HG03439 (cell line): ENCODE data around the gene COLQ.
"Not testable (repeated sequence)": the region's sequence is repeated elsewhere in the genome, so short reads cannot be mapped to it uniquely, and the experiment has no call there.

Experiments used
- ATAC-seq: cut with Tn5 transposase; IDR thresholded peaks from one replicate; pipeline ENCODE4 v1.9.1; 2021; ENCODE audit warnings: mild to moderate bottlenecking, moderate library complexity; ENCODE audit not compliant: unreplicated experiment

Gene COLQ

DNA sequence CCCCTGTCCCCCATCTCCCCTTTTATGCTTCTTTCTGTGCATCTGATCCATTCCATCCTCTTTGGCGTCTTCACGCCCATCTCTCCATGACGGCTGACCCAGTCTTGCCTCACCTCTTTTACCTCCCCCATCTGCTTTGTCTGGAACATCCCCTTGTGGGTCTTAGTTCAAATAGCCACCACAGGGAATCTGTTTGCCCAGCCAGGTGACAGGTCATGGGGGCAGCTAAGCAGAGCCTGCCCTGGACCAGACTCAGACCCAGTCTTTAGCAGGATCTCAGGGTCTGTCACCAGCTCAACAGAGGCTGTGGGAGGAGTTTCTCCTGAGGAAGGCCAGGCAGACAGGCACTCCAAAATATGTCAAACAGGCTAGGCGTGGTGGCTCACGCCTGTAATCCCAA, 28.1 kb downstream of the COLQ start:
- no peak for ATAC-seq

DNA sequence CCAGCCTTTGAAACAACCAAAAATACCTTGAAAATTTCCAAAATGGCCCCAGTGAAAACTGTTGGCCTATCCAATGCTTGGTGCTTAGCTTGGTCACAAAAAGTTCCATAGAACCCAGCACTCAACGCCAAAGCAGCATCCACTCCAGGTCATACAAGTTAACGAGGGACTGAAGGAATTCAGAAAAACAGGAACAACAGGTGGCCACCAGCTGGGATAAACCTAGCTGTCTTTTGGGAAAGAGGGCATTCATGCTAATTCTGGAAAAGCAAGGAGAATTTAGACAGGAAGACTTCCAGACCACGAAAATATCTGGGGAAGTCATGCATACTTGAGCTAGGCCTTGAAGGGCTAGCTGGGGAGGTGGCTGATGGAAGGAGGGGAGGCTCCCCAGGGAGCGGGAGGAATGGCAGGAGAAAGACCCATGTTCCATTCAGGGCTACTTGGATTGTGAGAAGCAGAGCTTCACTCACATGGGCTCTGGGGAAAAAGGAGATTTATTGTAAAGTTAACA, 28.6 kb downstream of the COLQ start:
- ATAC-seq, result no peak

DNA sequence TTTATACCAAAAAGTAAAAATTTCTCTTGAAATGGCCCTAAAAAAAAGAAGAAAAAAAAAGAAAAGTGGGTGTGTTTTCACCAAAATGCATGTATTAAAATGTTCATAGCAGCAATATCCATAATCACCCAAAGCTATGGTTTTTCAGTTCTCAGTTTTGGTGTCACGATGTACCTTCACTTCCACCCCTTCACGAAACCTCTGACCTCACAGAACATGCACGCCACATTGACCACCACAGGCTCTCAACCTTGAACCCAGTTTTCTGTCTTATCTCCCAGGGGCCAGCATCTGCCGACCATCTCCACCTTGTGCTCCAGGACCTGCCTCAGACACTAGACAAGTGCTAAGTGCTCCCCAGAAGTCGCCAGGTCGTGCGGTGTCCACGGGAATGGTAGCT, 30.4 kb downstream of the COLQ start:
- no peak for ATAC-seq

DNA sequence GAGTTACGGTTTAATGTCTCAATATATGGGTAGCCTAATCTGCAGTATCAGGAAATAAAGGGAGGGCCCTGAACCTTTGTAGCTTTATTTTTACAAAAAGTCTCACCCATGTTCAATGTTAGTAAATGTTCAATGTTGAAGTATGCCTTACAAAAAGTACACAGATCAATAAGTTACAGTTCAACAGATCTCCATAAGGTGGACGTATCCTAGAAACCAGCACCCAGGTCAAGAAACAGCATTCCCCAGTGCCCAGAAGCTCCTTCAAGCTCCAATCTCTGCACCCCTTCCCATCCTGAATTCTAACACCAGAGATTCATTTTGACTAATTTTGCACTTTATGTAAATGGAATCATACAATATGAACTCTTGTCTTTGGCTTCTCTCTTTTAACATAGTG, 31.3 kb downstream of the COLQ start:
- no peak for ATAC-seq

DNA sequence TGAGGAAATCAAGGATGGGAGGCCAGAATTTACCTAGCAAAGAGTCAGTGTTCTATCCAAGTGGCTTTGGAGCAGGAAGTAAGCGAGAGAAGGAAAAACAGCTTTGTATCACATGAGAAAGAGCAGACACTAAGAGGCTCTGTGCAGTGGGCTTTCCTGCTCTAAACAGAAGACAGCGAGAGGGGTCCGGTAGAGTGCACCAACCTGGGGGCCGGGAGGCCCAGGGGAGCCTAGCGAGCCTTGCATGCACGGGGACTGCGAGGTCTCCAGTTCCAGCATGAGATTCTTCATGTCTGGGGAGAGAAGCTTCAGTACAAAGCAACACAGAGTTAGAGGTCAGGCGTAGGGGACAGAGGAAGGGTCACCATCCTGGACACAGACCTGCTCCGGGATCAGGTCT, 33.5 kb downstream of the COLQ start:
- no peak for ATAC-seq

DNA sequence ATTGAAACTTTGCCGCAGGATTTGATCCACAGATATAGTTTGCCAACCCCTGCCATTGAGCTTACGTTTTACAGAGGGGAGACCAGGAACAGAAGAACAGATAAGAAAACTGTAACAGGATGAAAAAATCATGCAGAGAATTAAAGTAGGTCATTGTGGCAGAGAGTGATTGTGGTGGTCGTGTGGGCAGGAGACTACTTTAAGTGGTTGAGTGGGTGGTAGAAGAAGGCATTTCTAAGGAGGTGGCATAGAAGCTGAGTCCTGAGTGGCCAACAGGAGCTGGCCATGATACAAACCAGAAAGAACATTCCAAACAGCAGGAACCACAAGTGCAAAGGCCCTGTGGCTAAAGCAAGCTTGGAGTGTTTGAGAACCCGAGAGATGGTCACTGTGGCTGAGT, 34.5 kb downstream of the COLQ start:
- no peak for ATAC-seq

DNA sequence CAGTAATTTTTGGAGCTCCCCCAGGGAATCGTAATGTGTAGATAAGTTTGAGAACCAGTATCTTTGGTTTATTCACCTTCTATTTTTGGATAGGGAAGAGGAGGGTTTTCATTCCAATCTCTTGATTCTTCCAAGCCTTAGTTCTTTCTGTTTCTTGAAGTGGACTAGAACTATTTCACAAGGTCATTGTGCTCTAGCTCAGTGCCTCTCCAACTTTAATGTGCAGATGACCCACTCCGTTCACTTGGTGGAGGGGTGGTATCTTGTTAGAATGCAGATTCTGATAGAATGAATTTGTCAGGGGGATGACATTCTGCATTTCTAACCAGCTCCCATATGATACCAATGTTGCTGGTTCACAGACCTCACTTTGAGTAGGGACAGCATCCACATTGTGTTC, 35.5 kb downstream of the COLQ start:
- ATAC-seq, result no peak

DNA sequence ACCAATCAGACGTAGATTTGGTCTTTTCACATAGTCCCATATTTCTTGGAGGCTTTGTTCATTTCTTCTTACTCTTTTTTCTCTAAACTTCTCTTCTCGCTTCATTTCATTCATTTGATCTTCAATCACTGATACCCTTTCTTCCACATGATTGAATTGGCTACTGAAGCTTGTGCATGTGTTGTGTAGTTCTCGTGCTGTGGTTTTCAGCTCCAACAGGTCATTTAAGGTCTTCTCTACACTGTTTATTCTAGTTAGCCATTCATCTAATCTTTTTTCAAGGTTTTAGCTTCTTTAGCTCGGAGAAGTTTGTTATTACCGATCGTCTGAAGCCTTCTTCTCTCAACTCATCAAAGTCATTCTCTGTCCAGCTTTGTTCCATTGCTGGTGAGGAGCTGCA, 37.0 kb downstream of the COLQ start:
- not testable (repeated sequence) for ATAC-seq

DNA sequence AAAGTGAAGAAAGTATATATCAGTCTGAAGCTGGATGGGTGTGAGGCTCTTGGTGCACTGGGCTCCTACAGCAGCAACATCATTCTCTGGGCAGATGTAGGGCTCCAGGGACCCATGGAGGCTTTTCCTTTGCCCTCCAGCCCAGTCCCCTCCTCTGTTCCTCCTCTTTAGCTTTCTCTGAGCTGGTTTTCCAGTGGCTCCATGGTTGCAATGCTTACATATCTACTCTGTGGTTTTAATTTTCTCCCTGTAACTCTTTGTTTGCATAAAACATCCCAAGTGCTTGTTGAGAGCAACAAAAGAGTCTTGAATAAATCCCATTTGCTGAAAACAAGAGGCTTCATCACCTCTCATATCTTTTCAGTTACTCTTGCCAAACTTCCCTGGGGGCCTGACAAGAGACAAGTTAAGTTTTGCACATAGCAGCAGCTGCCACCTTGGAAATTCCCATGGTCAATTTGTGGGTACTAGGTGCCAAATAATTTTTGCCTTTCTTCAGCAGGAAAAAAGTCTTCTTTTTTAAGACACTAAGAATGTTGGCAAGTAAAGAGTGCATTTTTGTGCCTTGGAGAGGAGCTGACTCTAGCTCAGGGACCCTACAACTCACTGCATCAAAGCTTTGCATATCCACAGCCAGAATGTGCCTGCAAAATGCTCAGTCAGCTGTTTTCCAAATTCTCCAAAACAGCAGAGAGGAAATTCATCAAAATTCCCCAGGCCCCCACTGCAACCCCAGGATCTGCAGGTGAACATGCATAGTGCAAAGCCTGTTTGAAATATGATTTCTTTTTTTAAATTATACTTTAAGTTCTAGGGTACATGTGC, 41.9 kb downstream of the COLQ start:
- no peak for ATAC-seq

DNA sequence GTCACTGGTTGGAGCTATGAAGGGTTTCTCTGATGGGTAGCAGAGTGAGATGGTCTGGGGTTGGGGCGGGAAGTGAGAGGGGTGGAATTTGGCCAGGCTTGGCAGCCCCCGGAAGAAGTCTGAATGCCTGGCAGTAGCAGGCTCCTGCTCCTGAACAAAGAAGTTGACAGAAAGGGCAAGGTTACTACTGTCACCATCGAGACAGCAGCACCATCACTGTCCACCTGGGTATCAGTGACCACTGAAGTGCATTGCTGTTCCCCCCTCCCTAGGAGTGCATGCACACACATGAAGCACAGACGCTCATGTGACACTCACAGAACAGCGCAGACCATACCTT, 42.9 kb downstream of the COLQ start:
- no peak for ATAC-seq

DNA sequence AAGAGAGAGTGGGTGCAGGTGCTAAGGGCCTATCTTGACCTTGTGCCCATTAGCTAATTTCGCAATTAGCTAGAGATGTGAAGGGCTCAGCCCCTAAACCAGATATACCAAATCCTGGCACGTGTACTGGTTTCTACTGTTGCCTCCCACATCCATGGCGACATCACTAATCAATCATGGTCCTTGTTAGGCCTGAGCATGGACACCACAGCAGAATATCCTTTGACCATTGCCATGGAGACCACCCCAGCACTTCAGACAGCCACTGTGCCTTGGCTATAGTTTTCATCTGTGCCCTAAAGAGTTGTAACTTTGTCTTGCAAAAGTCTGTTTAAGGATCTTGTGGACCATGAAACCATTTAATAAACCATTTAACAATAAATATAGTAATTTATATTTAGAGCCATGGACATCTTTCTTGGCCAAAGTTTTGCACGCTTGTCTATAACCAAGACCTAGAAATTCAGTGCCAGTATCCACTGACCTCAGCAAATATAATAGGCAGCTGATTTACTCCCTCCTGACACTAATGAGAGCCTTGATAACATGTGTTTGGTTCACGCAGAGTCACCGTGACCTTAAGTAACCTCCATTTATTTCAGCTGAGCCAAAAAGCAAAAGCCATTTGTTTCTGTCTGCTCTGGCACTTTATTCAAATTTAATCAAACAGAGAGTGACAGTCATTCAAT, 43.4 kb downstream of the COLQ start:
- ATAC-seq, result no peak

DNA sequence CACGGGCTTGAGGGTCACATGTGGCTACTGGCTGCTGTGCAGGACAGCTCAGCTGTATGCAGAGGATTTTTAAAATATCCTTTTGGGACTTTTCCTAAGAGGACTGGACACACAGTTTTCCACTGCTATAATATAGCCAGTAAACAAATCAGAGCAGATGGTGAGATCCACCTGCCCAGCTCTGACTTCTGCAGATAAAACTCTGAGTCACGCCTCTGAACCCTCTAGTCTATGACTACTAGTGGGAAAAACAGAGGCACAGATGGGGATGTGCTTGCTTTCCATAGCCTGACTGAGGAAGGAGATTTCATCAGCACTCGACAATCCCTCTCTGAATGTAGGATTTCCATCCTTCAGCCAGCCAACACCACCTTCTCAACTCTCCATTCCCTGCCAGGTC, 45.1 kb downstream of the COLQ start:
- ATAC-seq, result no peak

DNA sequence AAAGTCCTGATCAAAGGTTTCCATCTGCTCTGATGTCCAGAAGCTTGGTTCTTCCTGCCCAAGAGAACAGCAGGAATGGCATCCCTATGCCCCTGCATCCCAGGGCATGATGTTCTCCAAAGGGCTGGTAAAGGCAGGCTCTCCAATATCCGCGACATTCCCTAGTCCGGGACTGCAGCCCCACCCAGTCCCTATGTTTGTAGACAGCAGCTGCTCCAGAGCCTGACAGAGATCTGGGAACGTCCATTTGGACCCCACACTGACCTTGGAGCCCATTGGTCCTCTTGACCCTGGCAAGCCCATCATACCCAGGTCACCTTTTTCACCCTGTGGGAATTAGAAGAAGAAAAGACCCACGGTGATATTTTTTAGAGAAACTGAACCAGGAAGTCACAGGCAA, 46.3 kb downstream of the COLQ start:
- ATAC-seq, result no peak

DNA sequence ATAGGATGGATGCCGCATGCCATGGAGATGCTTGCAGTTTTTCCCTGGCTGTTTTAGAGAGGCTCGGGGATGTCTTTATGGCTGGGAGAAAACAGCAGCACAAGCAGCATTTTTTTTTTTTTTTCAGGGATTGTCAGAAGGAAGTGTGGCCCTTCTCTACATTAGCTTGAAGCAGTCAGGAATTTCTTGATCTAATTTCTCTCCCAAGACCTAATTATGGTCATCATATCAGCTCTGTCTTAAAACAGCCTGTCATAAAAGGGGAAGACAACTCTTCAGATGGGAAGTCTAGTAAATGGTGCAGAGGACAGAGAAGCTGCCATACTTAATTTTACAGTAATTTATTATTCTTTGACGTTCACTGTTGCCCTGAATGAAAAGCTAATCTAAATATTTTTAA, 49.6 kb downstream of the COLQ start:
- no peak for ATAC-seq

DNA sequence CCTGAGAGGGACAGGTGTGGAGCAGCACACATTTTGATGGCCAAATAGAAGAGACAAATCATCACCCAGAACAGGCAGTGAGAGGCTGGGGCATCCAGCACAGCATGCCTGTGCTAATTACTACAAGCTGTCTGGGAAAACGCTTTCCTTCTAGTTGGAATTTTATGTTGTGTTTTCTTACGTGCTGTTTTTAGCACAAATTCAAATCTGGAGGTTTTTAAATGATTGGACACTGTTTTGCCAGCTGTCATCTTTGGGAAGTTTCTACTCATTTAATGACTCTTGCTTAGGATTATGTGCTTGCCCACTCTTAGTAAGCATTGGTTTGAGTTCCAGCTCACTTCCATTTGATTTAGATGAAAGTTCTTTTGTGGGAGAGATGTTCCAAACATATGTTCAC, 50.7 kb downstream of the COLQ start:
- no peak for ATAC-seq

DNA sequence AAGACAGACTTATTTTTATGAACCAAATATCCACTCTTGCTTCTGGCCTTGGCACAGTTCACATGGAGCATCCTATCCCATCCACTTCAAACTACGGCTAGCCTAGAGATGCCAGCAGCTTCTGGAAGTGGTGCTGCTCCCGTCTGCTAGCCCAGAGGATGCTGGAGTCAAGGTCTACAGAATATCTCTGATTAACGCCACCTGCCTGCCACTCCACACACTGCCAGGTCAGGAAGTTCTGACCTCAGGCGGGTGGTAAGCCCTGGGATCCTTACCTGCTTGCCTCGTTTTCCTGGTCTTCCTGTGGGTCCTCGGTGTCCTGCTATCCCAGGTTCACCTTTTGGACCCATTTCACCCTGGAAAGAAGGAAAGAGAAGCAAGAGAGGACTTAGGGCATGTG, 51.2 kb downstream of the COLQ start:
- no peak for ATAC-seq

DNA sequence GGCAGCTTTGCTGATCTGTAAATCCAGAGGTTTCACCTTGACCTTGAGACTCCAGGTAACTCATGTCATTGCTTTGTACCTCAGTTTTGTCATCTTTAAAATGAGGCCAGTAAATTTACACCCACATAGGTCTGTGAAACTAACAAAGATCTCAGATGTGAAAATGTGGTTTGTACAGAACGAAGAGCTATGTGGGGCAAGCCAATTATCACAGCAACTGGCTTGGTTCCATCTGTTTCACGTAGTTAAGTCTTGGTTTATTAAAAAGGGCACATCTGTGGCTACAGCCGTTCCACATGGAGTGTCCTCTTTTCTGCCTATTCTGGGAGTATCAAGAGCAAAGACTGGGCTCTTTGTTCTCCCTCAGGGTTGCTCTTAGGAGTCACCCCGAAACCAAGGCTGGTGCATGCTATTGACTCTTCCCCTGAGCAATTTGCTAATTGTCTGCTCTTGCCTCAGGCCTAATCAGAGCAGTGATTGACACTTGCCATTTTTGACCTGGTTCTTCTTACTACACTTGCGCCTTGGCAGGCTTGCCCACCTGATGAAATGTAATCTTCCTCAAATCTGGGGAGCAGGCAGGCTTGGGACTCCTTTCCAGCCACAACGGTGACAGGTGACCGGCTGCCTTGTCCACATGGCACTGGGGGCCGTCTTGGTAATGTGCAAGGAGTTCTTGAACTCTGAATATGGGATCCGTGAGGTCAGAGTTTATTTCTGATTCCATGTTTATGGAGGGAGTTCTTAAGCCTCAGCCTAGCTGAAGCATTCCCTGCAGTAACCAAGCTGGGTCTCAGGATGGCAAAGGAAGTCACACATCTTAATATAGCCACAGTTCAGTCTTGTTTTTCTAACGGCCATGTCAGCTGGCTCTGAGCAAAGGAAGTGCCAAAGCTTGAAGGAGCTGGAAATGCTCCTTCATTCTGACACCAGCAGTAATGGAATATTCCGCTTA, 54.0 kb downstream of the COLQ start:
- ATAC-seq, result peak; percentile 51

DNA sequence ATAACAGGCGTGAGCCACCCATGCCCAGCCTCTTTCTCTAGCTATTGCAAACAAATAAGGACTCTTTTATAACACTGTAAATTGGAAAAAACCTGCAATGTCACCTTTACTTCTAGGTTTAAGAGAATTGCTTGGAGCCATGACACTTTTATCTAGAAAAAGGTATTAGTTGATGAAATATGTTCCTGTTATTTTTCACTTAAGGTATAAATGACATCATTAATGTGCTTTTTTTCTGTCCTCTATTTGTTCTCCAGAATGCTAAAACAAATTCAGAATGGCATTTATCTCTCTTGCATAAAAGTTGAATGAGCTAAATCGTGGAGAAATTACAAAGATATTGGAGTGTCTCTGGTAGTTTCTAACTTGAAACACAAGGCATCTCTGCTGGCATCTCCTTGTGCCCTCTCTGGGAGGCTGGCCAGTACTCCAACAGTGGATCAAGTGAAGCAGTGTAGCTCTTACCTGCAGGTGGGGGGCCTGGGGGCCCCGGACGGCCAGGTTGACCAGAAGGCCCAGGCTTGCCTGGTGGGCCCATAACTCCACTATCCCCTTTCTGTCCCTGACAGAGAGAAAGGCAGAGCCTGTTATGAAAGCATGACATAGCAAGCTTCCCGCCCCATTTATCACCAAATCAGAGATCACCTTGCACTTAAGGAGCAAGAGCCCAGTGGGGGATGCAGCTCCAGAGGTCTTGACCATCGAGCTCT, 55.5 kb downstream of the COLQ start:
- ATAC-seq, result no peak

DNA sequence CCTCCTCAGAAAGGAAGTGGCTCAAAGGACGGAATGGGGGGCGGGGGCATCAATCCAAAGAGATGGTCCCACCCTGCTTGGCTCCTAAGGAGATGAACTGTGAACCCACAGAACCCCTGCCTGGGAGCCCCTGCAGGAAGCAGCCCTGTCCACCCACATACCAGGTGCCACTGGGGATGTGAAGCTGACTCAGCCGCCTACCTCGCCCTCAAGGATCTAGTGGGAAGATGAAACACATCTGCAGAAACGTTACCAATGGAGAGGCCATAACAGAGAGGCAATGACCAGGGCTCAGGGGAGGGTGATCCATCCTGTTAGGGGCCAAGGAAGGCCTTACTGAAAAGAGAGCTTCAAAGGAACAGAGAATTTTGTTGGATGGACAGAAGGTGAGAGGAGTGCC, 59.1 kb downstream of the COLQ start:
- ATAC-seq, result no peak

DNA sequence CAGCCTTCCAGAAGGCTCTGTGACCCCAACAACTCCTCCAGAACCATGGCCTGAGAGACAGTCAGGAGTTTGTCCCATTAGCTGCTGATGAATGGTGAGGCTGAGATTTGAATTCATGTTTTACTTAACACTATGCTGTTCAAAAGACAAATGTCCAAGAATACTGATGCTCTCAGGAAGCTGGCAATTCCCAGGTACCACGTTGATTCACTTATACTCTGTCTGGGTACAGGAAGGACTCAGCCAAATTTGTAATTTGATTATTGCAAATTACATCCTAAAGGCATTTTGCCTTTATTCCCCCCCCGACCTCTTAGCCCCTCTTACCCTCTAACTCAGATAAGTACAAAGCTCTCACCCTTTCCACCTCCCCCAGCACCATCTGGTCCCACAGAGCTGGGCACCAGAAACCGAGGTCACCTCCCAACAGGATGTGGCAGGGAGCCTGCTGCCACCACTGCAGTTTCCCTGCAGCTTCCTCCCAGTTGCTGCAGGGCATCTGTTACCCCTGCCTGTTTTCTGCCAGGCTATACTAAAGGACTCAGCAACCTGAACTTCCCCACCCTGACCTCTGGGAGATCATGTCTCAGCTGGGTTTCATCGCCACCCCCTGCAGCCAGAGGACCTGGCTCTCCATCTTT, 60.5 kb downstream of the COLQ start:
- no peak for ATAC-seq
